Measurements from ENCODE around the gene MEG3. TPM values are rescaled to one million over a fixed set of nuclear protein-coding genes. Genes with fewer than 3 reads are reported as not detected.

Gene MEG3
- total and polyA plus RNA-seq, 2 of the 8 experiments (the other 6 are each of a cell fraction or from before 2014, with no cell fraction given): 0.17 to 1.1 TPM

DNA sequence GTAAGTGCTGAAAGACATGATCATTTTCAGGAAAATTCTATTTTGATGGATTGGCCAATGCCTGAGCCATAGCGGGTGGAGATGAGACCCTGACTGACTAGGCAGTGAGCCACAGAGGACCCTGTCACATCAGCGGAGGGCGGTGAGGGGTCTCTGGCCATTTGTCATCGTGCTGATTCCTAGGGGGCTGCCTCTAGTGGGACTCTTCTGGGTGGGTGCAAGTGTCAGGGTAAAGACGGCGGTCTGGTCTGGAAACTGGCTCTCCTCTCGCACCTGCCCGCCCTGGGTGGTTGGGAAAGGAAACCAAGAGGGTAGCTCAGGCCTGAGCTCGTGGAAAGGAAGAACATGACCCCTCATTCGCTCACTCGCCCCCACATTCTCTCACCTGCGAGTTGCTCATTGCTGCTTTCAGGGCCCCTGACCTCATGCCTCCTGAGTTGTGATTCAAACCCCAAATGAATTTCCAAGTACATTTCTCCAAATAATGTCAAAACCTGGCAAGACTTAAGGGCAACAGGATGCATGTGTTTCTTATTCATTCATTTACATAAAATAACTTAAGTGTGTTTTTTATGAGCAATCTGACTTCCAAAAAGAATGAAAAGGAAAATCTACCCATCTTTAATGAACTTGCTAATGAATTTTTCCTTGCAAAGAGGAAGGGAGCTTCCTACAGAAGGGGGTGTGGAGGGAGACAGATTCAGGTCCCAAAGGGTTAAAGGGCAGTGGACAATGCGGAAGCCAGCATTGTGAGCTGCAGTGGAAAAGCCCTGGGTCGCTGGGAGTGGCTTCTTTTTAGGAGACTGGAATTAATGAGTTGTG, 12.8 kb downstream of the MEG3 start:
- no peaks in the 10 kb centered on the region for H3K79me1 ChIP-seq (ENCODE audit: low read depth, low read length)
- H3K9me3 ChIP-seq (ENCODE audit: insufficient read depth in 2 of 2, low read depth in 1 of 2, low read length in 1 of 2): no peaks in the 10 kb centered on the region
- H3K36me3 ChIP-seq (ENCODE audit: control insufficient read depth in 2 of 4, insufficient read depth in 4 of 4, low read length in 3 of 4): no peaks in the 10 kb centered on the region
- H4K5ac ChIP-seq (ENCODE audit: insufficient read length, low read depth, low read length): no peak overlapping the region
- DNase-seq (ENCODE audit: low read depth in 1 of 2, low spot score in 2 of 2): no peak
- no peak overlapping the region for H3K4me3 ChIP-seq (ENCODE audit: extremely low read depth in 1 of 4, insufficient read depth in 2 of 4, low read depth in 3 of 4, low read length in 4 of 4)
- no peak for FAIRE-seq
- H2BK5ac ChIP-seq (ENCODE audit: low read depth, low read length): no peak overlapping the region; the same call in 1 of the 2 replicates
- TF ChIP-seq EP300 (IDR thresholded peaks at IDR 0.05; ENCODE audit: borderline replicate concordance in 1 of 2, low read depth in 2 of 2, low read length in 2 of 2) (no peak), GTF2F1 (IDR thresholded peaks at IDR 0.05; ENCODE audit: borderline replicate concordance, low read depth, low read length) (no peak), POLR2A (IDR thresholded peaks at IDR 0.05; ENCODE audit: control extremely low read depth in 1 of 2, low read depth in 2 of 2, low read length in 2 of 2) (no peak), YY1 (IDR thresholded peaks at IDR 0.05; ENCODE audit: low read depth, low read length) (no peak)
- TF ChIP-seq, protein P1, sequence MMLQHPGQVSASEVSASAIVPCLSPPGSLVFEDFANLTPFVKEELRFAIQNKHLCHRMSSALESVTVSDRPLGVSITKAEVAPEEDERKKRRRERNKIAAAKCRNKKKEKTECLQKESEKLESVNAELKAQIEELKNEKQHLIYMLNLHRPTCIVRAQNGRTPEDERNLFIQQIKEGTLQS (IDR thresholded peaks at IDR 0.05; ENCODE audit: insufficient read depth, low read depth, low read length): no peak
- H3K9ac ChIP-seq (replicated peaks in 1 of 4; ENCODE audit: extremely low read depth in 1 of 4, low read depth in 3 of 4, low read length in 3 of 4): no peak overlapping the region
- peak overlapping the region; percentile 34 for H3K18ac ChIP-seq (ENCODE audit: extremely low read depth, low read length)
- H3K56ac ChIP-seq (replicated peaks; ENCODE audit: insufficient read length, low read depth, low read length): no peak overlapping the region
- no peak overlapping the region for H2BK120ac ChIP-seq (replicated peaks; ENCODE audit: low read depth, low read length)
- H4K8ac ChIP-seq (ENCODE audit: extremely low read depth, insufficient read depth, low read length): no peak overlapping the region; the same call in 1 of the 2 replicates
- H3K27me3 ChIP-seq (replicated peaks in 1 of 4; ENCODE audit: control insufficient read depth in 3 of 4, extremely low read depth in 1 of 4, insufficient read depth in 3 of 4, low read length in 3 of 4): no peaks in the 10 kb centered on the region; a peak in 2 of 7 replicates
- 81% methylated on average over 11 of the region's 14 CpGs; no CpG with 5 or more reads in 1 of the 2 experiments for WGBS, 2 experiments (ENCODE audit: extremely low coverage in 1 of 2, insufficient coverage in 1 of 2, insufficient read length in 1 of 2, insufficient replicate concordance in 2 of 2, low coverage in 1 of 2, low lambda C conversion rate in 2 of 2, missing lambda C conversion rate in 1 of 2)
- H4K91ac ChIP-seq (replicated peaks; ENCODE audit: insufficient read length, low read length): peak overlapping the region; percentile 84
- H2AFZ ChIP-seq (ENCODE audit: low read length): no peak overlapping the region
- no peaks in the 10 kb centered on the region for H3K79me2 ChIP-seq (ENCODE audit: control insufficient read depth in 1 of 2, insufficient read depth in 2 of 2, low read length in 2 of 2)
- H3K23ac ChIP-seq (ENCODE audit: insufficient read length): no peak overlapping the region
- H3K4ac ChIP-seq (replicated peaks; ENCODE audit: insufficient read length, low read depth, low read length): peak overlapping the region; percentile 16
- H3K4me2 ChIP-seq (ENCODE audit: insufficient read depth in 1 of 2, low read depth in 2 of 2, low read length in 2 of 2): no peak overlapping the region
- H3K27ac ChIP-seq (ENCODE audit: low read depth, low read length): no peak overlapping the region; the same call in 1 of the 2 replicates
- H2BK15ac ChIP-seq (ENCODE audit: low read length): 0 out of 2 replicates have a peak overlapping the region, but pooled peaks have one; percentile 31
- no peaks in the 10 kb centered on the region for H3K23me2 ChIP-seq (ENCODE audit: low read depth, low read length)
- H2AK5ac ChIP-seq (ENCODE audit: low read depth, low read length): no peak overlapping the region
- 0 out of 2 replicates have a peak overlapping the region, but pooled peaks have one; percentile 2 for H2BK20ac ChIP-seq (ENCODE audit: low read length)
- POLR2A ChIA-PET (ENCODE audit: partially characterized antibody): interaction anchor here (1.4 kb wide), 1 partner anchor 27 kb away, joined by 3 read pairs; no protein-coding TSS in a partner anchor
- peak overlapping the region; percentile 88; the same call in 1 of the 2 replicates for H2BK12ac ChIP-seq (ENCODE audit: low read depth, low read length)
- H4K20me1 ChIP-seq (replicated peaks in 1 of 2; ENCODE audit: control insufficient read depth in 1 of 2, insufficient read depth in 2 of 2, low read length in 2 of 2): no peaks in the 10 kb centered on the region
- CTCF ChIA-PET (ENCODE audit: partially characterized antibody): interaction anchor here (1.0 to 2.4 kb wide), 4 partner anchors 8 to 128 kb away, joined by 3 to 11 read pairs (median 6); no protein-coding TSS in a partner anchor
- H3K14ac ChIP-seq (ENCODE audit: insufficient read length): no peak overlapping the region
- peaks cover 0 to 33% (median 21%) of the 10 kb centered on the region in 4 experiments; a peak in 6 of 7 replicates for H3K4me1 ChIP-seq (replicated peaks in 1 of 4; ENCODE audit: control insufficient read depth in 3 of 4, insufficient read depth in 4 of 4, low read length in 3 of 4)

Measured in H1 (cell line).